ENCODE data around the gene CELF2. TPM values are rescaled to one million over a fixed set of nuclear protein-coding genes. Genes with fewer than 3 reads are reported as not detected.

The CELF2 gene
- total RNA-seq, 1 donor: 201 TPM

DNA sequence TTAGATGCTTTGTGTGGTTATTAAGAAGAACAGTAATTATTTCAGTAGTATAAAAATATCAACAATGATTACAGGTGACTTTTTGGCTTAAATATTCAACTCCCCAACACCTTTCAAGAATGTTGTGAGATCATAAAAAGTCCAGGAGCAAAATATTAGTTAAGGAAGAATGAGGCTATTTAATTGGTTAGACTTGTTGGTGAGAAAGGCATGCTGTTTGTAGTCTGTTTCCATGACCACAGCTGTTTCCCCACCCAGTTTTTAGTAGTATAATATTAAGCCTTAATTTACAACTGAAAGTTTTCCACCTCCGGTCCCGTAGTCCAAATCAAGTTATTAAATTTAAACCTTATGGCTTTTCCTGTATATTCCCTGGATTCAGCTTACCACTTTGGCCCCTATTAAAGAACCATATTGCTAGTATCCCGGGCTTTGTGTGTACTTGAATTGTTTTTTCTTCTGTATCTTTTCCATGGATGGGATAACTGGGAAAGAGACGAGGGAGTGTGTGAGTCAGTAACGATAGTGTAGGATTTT, 133.3 kb downstream of the CELF2 start:
- DNase-seq (ENCODE audit: low read depth in 2 of 3, low spot score in 2 of 3): no peak

DNA sequence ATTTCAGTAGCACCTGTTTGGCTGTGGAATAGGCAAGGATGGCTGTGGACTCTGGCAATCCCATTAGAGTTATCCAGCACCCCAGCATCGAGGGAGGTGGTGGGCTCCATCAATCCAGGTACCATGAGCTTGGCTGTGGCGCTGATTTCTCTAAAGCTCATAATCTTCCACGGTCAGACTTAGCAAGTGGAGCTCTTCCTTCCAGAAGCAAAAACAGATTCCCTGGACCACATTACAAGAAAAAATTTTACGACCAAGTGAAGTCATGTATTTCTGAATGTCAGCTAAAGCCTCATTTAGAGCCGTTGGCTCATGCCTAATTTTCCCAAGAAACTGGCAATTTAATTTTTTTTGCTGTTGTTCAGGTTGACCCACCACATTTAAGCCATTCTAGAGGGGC, 135.1 kb downstream of the CELF2 start:
- no peak for DNase-seq (ENCODE audit: low read depth in 2 of 3, low spot score in 2 of 3)

DNA sequence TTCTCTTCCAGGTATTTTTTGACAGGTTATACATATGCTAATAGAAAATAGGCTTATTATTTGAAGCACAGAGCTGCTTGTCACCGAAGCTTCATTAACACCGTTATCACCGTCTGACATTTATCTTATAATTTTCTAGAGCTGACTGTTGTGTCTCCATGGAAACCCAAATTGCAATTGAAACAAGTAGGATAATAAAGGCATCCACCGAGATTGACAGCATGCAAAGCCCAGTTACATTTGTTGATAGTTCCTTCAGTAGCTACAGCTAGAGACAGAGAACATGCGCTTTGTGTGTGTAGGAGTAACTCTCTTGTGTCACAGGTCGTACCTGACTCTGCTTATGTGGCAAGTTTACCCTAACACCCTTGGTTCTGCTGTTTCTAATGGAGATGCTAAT, 135.6 kb downstream of the CELF2 start:
- DNase-seq (ENCODE audit: low read depth in 2 of 3, low spot score in 2 of 3): no peak

DNA sequence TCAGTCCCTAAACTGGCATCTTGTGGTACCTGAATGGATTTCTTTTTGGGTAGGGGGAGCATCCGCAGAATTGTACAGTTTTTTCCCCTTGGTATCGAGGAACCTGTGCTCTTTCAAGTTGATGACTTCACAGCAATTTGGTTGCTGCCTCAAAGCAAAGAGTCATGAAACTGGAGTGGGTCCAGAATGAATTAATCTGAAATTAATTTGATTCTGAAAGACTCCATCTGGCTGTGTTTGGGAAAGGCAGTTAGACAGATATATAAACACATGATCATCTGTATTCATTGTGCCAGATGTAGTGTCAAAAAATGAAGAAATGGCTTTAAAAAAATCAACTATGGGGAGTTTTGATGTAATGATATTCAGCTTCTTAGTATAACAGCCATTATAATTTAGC, 136.1 kb downstream of the CELF2 start:
- no peak for DNase-seq (ENCODE audit: low read depth in 2 of 3, low spot score in 2 of 3)

DNA sequence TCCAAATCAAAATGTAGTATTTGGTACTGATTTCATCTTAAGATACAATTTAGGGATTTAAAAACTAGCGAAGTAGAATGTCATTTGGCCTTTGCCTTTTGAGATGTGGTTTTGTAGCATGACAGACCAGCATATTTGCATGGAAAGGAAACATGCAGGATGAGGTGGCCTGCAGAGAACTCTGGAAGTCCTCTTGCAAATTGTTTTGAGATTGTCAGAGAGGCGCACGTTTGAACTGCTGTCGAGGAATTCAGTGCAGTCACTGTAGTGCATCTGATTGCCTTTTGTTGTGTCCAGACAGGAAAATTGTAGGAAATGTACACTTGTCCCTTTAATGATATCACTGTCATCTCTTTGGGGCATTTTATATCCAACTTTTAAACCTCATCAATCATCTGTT, 136.7 kb downstream of the CELF2 start:
- no peak for DNase-seq (ENCODE audit: low read depth in 2 of 3, low spot score in 2 of 3)

DNA sequence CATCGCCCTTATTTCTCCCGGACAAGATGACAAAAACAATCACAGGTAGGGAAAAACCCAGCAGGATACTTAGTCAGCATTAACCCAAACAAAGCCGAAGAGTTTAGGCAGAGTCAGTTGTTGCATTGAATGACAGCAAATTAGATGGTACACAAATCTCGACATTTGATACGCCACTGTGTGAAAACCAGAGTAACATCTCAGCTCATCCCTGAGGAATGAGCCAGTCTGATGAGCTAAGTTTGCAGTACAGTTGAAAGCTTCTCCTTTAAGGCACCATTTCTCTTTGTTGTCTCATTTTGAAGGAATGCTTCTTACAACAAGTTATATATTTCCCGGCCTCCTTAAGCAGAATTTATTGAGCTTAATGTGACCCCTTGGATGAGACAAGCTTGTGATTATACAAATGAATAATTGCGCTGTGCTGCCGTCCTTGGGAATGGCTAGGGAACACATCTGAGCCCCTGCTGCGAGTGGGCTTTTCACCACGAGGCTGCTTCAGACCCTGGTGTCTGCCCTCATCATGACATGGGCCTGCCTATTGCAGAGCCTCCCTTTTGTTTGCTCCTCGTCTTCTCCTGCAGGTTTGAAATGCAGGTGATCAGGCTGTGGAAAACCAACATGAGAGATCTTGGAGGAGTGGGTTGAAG, 137.3 kb downstream of the CELF2 start:
- DNase-seq (ENCODE audit: low read depth in 2 of 3, low spot score in 2 of 3): no peak

DNA sequence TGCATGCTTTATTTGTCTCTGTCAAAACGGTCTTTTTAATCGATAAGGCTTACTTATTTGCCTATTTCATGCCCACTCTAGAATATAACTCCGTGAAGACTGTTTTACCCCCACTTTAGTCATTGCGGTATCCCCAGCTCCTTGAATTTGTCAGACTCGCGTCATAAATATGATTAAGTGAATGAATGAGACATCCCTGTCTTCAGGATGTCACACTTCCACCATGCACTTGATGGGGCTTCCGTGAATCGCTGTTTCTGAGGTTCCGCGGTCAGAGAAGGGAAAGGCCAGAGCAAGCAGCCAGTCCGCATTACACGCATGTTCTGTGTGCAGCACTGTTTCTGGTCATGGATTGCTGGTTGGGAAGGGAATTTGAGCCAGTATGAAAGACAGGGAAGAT, 138.8 kb downstream of the CELF2 start:
- no peak for DNase-seq (ENCODE audit: low read depth in 2 of 3, low spot score in 2 of 3)

DNA sequence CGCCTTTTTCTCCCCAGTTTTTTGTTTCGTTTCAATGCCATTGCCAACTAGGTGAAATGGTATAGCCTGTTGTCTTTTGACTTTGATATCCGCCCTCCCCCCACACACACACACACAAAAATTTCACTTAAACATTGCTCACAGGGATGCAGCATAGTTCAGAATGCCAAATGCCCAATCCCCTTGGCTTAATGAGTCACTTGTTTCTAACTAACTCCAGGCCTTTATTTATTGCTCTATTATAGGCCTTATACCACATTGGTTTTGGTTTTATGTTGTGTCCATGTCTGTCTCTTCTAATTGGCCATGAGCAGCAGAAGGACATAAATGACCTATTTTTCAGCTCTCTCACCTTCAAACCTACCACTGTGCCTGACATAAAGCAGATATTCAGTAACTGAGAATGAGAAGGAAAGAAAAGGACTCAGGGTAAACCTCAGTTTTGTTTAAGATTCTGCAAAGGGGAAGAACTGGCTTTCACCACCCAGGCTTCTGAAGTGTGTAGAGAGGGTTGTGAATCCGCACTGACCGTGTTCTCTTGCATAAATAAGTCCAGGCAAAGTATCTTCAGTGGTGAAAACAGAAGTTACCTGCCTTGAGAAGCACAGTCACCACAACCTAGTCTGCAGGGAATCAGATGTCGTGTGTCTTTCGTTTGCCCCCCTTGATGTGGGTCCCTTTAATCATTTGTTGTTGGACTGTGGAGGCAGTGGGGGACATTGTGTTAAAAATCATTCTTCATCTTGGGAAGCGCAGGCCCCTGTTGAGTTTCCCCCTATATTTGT, 139.8 kb downstream of the CELF2 start:
- no peak for DNase-seq (ENCODE audit: low read depth in 2 of 3, low spot score in 2 of 3)

DNA sequence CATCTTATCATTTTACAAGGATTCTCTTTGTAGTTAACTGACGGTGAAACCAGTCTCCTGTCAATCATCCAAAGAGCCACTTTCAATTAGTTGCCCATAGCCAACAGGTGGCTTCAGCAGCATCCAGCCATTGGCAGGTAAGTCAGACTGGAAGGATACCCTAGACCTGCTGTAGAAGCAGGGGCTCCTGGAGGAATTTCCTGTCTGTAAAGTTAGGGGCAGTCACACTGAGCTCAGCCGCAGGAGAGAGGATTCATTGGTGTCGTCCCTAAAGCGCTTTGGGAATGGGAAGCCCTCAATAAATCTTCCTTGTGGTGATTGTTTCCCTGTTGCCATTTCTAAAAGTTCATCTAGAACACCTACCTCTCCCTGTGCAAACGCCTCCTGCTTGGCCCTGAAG, 140.4 kb downstream of the CELF2 start:
- DNase-seq (ENCODE audit: low read depth in 2 of 3, low spot score in 2 of 3): no peak

DNA sequence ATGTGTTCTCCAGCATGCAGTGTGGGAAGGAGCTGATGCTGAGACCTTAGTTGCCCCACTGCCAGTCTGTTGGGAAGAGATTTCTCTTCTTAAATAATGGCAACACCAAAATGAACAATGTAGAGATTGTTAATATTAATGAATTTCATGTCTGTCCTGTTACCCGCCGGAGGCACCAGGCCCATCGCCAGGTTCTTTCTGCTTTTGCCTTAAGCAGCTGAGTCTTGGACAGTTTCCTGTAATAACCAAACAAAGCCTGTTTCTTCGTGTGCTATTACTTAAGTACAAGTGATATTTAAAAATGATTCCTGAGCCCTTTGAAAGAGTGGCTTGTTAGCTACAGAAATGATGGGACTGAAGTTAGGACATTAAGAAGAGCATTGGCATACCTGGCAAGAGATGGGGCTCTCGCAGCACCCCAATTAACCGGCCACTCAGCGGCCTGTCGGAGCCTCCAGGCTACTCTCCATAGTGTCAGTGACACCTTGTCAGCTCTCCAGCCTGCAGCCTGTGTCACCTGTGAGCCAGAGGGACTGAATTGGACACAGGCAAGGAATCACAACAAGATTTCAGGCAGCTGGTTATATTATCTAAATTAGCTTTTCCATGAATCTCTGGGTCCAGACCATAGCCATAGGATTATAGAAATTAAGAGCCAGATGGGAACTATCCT, 142.0 kb downstream of the CELF2 start:
- no peak for DNase-seq (ENCODE audit: low read depth in 2 of 3, low spot score in 2 of 3)

DNA sequence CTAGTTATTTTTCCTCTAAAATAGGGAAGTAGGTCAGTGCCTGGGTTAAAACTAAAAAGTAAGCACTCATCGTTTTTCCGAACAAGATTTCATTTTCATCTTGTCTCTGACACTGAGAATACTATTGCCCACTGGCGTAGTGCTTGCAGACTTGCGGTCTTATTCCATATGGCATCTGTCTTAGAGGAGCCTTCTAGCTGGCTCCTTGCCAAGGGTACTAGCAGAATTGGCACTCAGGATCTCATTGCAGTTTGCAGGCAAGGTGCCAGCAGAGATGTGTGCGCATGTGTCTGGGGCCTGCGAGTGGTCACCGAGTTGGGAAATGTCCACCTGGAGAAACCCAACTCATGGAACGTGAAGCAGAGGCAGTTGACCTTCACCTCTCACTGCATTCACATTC, 143.4 kb downstream of the CELF2 start:
- DNase-seq (ENCODE audit: low read depth in 2 of 3, low spot score in 2 of 3): peak in 1 of 3 donors; percentile 71

DNA sequence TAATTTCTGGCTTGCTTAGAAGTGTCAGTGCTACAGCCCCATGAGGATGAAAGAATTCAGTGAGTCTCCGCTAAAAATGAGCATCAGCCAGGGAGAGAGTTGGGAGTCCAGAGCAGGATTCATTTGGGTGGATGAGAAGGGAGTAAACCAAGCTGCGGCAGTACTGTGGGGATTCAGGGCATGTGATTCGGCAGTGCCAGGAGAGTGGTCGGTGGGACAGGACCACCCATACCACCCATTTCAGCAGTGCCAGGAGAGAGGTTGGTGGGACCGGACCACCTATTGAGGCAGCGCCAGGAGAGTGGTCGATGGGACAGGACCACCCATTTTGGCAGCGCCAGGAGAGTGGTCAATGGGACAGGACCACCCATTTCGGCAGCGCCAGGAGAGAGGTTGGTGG, 144.2 kb downstream of the CELF2 start:
- no peak for DNase-seq (ENCODE audit: low read depth in 2 of 3, low spot score in 2 of 3)

DNA sequence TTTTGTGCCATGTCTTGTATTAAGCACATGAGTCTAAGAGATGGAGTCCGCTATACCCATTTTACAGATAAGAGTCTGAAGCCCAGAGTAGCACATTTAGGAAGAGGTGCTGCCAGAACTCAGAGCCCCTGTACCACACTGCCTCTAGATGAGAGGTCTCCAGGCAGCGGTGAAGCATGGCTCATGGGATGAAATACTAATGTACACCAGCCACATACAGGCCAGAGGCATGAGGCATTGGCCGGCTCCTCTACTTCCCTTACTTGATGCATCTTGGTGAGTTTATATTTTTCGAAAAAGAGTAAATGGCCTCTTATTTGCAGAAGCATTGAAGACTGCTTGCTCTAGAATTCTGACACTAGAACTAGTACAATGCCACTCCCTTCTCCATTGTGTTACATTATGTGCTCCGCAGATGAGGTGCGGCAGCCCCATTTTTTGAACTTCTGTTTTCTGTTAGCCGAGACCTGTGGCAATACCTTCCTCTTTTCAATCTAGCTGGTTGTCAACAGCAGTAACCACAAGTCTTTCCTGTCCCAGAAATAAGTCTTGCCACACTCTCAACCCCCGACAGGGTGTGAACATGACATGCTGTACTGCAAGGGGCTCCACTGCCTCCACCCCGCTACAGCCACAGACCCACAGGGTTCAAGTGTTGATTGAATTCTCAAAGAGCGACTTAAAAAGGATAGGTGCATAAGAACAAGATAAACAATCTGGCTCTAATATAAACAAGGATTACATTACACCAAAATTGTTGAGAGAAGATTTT, 145.3 kb downstream of the CELF2 start:
- DNase-seq (ENCODE audit: low read depth in 2 of 3, low spot score in 2 of 3): peak in 2 of 3 donors; percentile 94 to 98

DNA sequence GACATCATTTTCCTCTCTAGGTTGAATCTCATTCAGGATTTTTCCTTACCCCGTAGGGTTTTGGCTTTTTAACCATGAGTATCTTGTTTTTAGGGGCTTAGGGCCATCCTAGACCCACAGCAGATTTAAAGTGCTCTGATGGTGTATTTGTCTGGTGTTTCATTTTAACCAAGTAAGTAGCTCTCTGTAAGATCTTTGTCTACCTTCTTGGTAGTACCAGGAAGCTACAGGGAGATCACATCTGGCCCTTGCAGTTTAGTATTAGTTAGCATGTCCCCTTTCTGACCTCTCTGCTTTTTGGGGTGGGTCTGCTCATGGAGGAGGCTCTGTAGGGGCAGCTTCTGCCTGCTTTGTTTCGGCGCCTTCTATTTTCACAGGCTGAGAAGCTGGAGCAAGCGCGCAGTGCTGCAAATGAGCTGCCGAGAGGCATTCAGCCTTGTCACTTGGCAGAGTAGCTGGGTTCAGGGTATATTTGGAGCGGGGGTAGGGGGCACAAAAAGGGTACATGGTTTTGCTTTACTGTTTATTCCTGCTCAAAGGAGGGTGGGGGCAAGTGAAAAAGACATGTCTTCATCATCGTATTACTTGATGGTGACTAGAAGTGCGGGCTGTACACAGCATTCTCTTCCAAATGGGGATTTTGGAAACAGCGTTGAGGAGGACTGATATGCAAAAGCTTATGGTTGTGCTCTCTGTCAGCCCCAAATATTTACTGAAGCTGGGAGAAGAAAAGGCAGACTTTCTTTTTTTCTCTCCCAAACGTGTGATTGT, 146.3 kb downstream of the CELF2 start:
- DNase-seq (ENCODE audit: low read depth in 2 of 3, low spot score in 2 of 3): no peak

DNA sequence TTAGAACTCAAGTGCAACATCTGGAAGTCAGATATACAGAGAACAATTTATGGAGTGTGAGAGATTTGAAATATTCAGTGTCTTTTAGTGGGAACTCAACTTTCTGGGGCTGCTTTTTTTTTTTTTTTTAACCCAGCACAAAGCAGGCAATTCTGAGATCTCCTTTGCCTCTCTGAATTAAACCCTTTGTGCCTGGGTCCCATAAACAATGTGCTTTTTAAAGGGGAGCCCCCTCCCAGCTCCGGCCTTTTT, 146.8 kb downstream of the CELF2 start:
- DNase-seq (ENCODE audit: low read depth in 2 of 3, low spot score in 2 of 3): no peak

DNA sequence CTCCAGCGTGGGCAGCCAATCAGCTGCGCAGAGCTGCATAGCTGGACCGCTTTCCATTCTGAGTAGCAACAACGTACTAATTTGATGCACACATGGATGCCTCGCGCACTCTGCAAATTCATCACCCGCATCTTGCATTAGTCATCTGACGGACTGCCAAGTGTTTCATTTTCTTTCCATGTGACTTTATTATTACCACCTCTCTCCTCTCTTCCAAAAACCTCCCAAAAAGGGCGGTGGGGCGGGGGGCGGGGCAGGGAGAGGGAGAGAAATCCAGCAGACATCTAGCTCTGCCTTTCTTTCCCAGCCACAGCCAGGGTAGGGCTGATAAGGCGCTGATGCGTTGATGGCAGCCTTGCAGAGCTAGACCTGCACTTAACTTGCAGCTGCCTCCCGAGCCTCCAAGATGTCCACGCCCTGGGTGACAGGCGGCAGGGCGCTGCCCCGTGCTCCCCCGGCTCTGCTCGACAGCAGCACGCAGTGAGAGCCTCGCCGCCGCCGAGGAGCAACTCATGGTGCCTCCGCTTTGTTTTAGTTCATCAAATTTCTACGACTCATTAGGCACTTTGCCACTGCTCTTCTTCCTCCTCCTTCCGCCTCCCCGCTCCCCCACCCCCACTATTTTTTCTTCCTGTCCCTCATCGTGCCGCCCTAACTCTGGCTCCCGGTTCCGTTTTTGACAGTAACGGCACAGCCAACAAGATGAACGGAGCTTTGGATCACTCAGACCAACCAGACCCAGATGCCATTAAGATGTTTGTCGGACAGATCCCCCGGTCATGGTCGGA, 147.3 kb downstream of the CELF2 start:
- peak in 2 of 3 donors; percentile 82 to 89 for DNase-seq (ENCODE audit: low read depth in 2 of 3, low spot score in 2 of 3)

DNA sequence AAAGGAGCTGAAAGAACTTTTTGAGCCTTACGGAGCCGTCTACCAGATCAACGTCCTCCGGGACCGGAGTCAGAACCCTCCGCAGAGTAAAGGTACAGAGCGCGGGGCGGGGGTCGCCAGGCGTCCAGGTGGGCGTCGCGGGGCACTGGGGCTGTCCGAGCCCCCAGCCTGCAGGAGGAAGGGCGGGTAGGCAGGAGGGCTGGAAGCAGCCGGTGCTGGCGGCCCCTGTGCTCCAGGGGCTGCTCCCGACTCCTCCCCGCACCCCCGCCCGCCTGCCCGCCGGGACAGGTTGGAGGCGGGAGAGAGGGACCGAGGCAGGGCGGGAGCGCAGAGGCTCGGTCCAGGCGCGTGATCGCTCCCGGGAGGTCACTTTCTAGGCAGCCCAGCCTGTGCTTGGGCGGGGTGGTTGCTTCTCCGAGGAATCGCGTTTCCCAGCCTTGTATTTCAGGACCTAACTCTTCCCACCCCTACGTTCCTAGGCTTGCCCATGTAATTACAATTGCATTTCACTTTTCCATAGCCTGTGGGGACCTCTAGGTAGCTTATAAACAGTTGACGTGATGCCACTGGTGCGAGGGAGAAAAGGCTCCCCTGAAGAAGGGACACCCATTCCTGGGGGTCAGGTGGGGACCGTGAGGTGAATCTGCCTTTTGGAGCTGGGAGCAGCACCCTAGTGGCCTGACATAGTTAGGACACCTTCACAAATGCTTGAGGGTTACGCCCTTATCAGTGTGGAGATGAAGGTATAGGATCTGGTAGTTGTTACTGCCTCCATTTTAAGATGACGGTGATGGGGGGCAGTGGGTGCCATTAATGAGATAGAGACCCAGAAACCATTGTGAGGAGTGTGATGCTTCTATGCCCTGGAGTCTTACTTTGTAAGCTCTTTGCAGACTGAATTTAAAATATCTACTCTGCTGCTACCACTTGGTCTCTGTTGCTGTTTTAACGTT, 148.2 kb downstream of the CELF2 start:
- peak in 2 of 3 donors; percentile 79 to 88 for DNase-seq (ENCODE audit: low read depth in 2 of 3, low spot score in 2 of 3)

DNA sequence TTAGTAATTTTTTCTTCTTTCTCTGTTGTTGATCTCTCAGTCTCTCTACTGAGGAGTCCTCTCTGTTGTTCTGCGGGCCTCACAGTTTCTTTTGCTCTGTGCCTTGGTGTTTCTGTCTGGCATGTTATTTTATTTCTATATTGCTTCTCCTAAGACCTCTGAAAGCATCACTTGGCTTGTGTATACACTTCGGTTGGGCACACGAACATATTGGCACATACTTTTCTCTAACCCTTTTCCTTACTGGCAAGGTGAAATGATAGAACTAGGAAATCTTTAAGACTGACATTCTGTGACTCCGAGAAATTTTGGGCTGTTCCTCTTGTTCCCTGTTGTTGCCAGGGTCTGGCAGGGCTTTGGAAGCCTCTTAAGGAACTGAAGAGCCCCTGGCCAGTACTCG, 148.9 kb downstream of the CELF2 start:
- DNase-seq (ENCODE audit: low read depth in 2 of 3, low spot score in 2 of 3): no peak

Measured in hematopoietic multipotent progenitor cell (in vitro differentiated cells).